GM18873 (cell line): ENCODE measurements around the gene EPHA2.

Source experiments
- ATAC-seq: cut with Tn5 transposase; IDR thresholded peaks from one replicate; pipeline ENCODE4 v1.9.1; 2021; ENCODE audit warnings: mild to moderate bottlenecking, moderate library complexity, moderate number of reproducible peaks; ENCODE audit not compliant: unreplicated experiment, low FRiP score

Gene EPHA2

GRCh38 chr1:16077406-16078245 is 78.2 kb downstream of the EPHA2 start:
- ATAC-seq: no peak

- ATAC-seq: no peak
Observed at GRCh38 chr1:16076865-16077238, 79.0 kb downstream of the EPHA2 start.

- ATAC-seq: no peak
Observed at GRCh38 chr1:16076031-16076864, 79.6 kb downstream of the EPHA2 start.

- no peak for ATAC-seq
Observed at GRCh38 chr1:16075337-16076030, 80.4 kb downstream of the EPHA2 start.
